Measurements from ENCODE around the gene BCR. TPM values are rescaled to one million over a fixed set of nuclear protein-coding genes. Genes with fewer than 3 reads are reported as not detected.
A peak's percentile ranks its signal among the peaks of the same experiment; 100 is the strongest.

Gene BCR
- total and polyA plus RNA-seq, 2 of the 13 experiments (the other 11 are each of a cell fraction or from before 2014, with no cell fraction given): 19.9 to 33.6 TPM

DNA sequence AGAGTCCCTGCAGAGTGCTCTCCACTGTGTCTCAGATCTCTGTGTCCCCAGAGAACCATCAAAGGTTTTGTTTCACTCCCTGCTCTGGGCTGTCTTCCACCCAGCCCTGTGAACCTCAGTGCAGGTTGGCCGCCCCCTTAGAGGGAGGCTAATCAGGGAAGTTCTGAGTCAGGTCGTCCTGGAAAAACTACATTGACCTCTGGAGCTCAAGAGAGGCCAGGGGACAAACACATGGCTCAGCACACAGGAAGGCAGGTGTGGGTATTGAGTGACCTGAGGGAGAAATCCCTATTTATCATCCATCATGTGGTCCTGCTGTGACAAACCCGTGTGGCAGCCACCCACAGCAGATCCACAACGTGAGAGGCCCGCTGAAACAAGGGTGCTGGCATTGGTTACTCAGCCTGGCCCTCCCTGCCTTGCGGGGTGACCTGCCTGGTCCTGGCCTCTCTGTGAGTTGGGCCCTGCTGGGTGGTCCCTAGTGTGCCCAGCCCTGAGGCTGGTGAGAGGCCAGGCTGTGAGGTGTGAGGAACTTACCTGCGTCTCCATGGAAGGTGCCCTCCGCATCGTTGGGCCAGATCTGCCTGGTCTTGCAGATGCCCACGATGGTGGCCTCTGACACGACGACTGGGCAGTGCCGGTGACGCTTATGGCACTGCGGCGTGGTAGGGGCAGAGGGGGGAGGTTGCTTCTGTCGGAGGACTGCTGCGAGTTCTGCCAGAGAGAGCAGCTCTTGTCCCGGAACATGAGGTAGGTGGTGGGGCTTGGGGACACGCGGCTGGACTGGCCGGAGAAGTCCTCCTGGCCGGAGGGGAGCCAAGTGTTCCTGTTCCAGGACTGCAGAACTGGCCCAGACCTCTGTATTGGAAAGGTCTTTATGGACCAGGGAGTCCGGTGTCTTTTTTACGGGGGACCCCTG lies 669 bp upstream of the BCR start (continued):
- TF ChIP-seq, protein P1, sequence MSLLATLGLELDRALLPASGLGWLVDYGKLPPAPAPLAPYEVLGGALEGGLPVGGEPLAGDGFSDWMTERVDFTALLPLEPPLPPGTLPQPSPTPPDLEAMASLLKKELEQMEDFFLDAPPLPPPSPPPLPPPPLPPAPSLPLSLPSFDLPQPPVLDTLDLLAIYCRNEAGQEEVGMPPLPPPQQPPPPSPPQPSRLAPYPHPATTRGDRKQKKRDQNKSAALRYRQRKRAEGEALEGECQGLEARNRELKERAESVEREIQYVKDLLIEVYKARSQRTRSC (CRISPR knock-in tag; IDR thresholded peaks at IDR 0.05; ENCODE audit: low read depth): 0 out of 2 replicates have a peak, but pooled peaks have one; percentile 68

DNA sequence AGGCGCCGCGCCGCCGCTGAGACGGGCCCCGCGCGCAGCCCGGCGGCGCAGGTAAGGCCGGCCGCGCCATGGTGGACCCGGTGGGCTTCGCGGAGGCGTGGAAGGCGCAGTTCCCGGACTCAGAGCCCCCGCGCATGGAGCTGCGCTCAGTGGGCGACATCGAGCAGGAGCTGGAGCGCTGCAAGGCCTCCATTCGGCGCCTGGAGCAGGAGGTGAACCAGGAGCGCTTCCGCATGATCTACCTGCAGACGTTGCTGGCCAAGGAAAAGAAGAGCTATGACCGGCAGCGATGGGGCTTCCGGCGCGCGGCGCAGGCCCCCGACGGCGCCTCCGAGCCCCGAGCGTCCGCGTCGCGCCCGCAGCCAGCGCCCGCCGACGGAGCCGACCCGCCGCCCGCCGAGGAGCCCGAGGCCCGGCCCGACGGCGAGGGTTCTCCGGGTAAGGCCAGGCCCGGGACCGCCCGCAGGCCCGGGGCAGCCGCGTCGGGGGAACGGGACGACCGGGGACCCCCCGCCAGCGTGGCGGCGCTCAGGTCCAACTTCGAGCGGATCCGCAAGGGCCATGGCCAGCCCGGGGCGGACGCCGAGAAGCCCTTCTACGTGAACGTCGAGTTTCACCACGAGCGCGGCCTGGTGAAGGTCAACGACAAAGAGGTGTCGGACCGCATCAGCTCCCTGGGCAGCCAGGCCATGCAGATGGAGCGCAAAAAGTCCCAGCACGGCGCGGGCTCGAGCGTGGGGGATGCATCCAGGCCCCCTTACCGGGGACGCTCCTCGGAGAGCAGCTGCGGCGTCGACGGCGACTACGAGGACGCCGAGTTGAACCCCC lies 798 bp downstream of the BCR start:
- ChIA-PET POLR2A (interaction anchor here (1.0 to 4.1 kb wide), 3 partner anchors 23 to 103 kb away, joined by 3 to 18 read pairs (median 3); no protein-coding TSS in a partner anchor), CTCF (ENCODE audit: low intra/inter-chr PET ratio, low total read pairs) (interaction anchor here (5.9 kb wide), 1 partner anchor 101 kb away, joined by 73 read pairs; no protein-coding TSS in a partner anchor)
- peaks cover 48% of the 10 kb centered on the region for H3K79me2 ChIP-seq (ENCODE audit: insufficient read depth, low read length)
- in situ Hi-C loops (cut with HindIII; ENCODE audit: extremely low pct_ligation_motif_present, low pct_unique_long_range_greater_than_20kb): loop anchor here (5.0 kb wide), 1 partner anchor 36 kb away; no protein-coding TSS in a partner anchor
- peaks cover 41% of the 10 kb centered on the region for H4K20me1 ChIP-seq (ENCODE audit: insufficient read depth, low read length)
- intact Hi-C loops (cut with micrococcal nuclease; ENCODE audit: unreplicated experiment): loop anchor here (2.0 kb wide), 1 partner anchor 36 kb away; no protein-coding TSS in a partner anchor
- ATAC-seq (no peak), DNase-seq (ENCODE audit: low spot score) (no peak), FAIRE-seq (no peak)
- no TSS peak for BruUV-seq (replicated peaks)
- no peaks in the 10 kb centered on the region; a peak in 1 of 5 replicates for H3K27me3 ChIP-seq (ENCODE audit: control insufficient read depth in 1 of 2, insufficient read depth in 2 of 2, low read length in 2 of 2)
- no peaks in the 10 kb centered on the region for H3K9me3 ChIP-seq (ENCODE audit: low read length)
- no CpG with 5 or more reads among the region's 112 CpGs for WGBS (ENCODE audit: low lambda C conversion rate)
- H2AFZ ChIP-seq (ENCODE audit: low read length): no peak overlapping the region
- peak overlapping the region; percentile 95 for H3K4me2 ChIP-seq (ENCODE audit: low read depth, low read length)
- peak overlapping the region; percentile 69 for H3K27ac ChIP-seq (ENCODE audit: extremely low read length, insufficient read depth, low read length)
- peaks cover 80% of the 10 kb centered on the region for H3K4me1 ChIP-seq (ENCODE audit: insufficient read depth, low read length)
- H3K4me3 ChIP-seq (replicated peaks in 1 of 3; ENCODE audit: insufficient read depth in 1 of 3, low read depth in 2 of 3, low read length in 3 of 3): peak overlapping the region; percentile 52 to 88 (median 83); a peak in 5 of 6 replicates
- no peaks in the 10 kb centered on the region; a peak in 3 of 5 replicates for H3K36me3 ChIP-seq (replicated peaks in 1 of 2; ENCODE audit: control insufficient read depth in 1 of 2, insufficient read depth in 2 of 2, low read length in 2 of 2)
- peak overlapping the region; percentile 83 for H3K9ac ChIP-seq (ENCODE audit: insufficient read depth, low read depth, low read length)
- no peak for TF ChIP-seq ZNF121 (CRISPR knock-in tag; IDR thresholded peaks at IDR 0.05)
- TF ChIP-seq ZNF34 (CRISPR knock-in tag; IDR thresholded peaks at IDR 0.05; ENCODE audit: borderline replicate concordance): no peak
- TF ChIP-seq ZSCAN22 (CRISPR knock-in tag; IDR thresholded peaks at IDR 0.05): no peak
- 0 out of 2 replicates have a peak, but pooled peaks have one; percentile 17 for TF ChIP-seq HES4 (CRISPR knock-in tag; IDR thresholded peaks at IDR 0.05; ENCODE audit: borderline replicate concordance)
- TF ChIP-seq, protein P2, sequence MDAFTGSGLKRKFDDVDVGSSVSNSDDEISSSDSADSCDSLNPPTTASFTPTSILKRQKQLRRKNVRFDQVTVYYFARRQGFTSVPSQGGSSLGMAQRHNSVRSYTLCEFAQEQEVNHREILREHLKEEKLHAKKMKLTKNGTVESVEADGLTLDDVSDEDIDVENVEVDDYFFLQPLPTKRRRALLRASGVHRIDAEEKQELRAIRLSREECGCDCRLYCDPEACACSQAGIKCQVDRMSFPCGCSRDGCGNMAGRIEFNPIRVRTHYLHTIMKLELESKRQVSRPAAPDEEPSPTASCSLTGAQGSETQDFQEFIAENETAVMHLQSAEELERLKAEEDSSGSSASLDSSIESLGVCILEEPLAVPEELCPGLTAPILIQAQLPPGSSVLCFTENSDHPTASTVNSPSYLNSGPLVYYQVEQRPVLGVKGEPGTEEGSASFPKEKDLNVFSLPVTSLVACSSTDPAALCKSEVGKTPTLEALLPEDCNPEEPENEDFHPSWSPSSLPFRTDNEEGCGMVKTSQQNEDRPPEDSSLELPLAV (CRISPR knock-in tag; conservative IDR thresholded peaks at IDR 0.05; ENCODE audit: low read depth): no peak
- TF ChIP-seq SNAI1 (CRISPR knock-in tag; IDR thresholded peaks at IDR 0.05; ENCODE audit: borderline replicate concordance): no peak
- no peak for TF ChIP-seq ERF (CRISPR knock-in tag; IDR thresholded peaks at IDR 0.05)
- TF ChIP-seq, protein P3, sequence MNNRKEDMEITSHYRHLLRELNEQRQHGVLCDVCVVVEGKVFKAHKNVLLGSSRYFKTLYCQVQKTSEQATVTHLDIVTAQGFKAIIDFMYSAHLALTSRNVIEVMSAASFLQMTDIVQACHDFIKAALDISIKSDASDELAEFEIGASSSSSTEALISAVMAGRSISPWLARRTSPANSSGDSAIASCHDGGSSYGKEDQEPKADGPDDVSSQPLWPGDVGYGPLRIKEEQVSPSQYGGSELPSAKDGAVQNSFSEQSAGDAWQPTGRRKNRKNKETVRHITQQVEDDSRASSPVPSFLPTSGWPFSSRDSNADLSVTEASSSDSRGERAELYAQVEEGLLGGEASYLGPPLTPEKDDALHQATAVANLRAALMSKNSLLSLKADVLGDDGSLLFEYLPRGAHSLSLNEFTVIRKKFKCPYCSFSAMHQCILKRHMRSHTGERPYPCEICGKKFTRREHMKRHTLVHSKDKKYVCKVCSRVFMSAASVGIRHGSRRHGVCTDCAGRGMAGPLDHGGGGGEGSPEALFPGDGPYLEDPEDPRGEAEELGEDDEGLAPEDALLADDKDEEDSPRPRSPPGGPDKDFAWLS (CRISPR knock-in tag; IDR thresholded peaks at IDR 0.05; ENCODE audit: borderline replicate concordance): no peak
- TF ChIP-seq GFI1 (CRISPR knock-in tag; IDR thresholded peaks at IDR 0.05; ENCODE audit: borderline replicate concordance): no peak
- TF ChIP-seq ZNF510 (CRISPR knock-in tag; IDR thresholded peaks at IDR 0.05; ENCODE audit: low read depth): no peak
